Keratinocyte (primary cell): ENCODE results near the gene DHTKD1. TPM values are rescaled to one million over a fixed set of nuclear protein-coding genes. Genes with fewer than 3 reads are reported as not detected.

Experiments used
- DNase-seq: peaks from one replicate; pipeline ENCODE4 v3.0.0-alpha.2; 2011; ENCODE audit warnings: low read depth, missing footprints, low spot score
- FAIRE-seq: peaks from 2 replicates; lab custom pipeline; 2011; peaks lifted over from hg19 to GRCh38; lab: Jason Lieb, UNC
- H2AFZ ChIP-seq: 2 replicates; pipeline ENCODE4 v1.6.0; 2012; ENCODE audit warnings: low read length, control low read depth, inconsistent platforms; ENCODE audit not compliant: control insufficient read depth
- H3K27ac ChIP-seq: 2 replicates; pipeline ENCODE4 v1.5.1; 2011; ENCODE audit warnings: low read length; ENCODE audit not compliant: control insufficient read depth, insufficient read depth
- H3K27me3 ChIP-seq: 3 replicates; pipeline ENCODE4 v1.6.0; 2011; ENCODE audit warnings: low read length; ENCODE audit not compliant: control insufficient read depth, insufficient read depth; ENCODE audit errors: extremely low read depth
- H3K36me3 ChIP-seq, 2 experiments: 2 replicates in 1 of 2; 3 replicates in 1 of 2; pipeline ENCODE4 v1.5.1; 2011; ENCODE audit warnings: low read length in 2 of 2, mild to moderate bottlenecking in 1 of 2; ENCODE audit not compliant: control insufficient read depth in 2 of 2, insufficient read depth in 2 of 2; ENCODE audit errors: extremely low read depth in 1 of 2
- H3K4me1 ChIP-seq: 3 replicates; pipeline ENCODE4 v1.5.1; 2011; ENCODE audit warnings: low read length; ENCODE audit not compliant: control insufficient read depth, insufficient read depth; ENCODE audit errors: extremely low read depth
- H3K4me2 ChIP-seq: 3 replicates; pipeline ENCODE4 v1.6.0; 2011; ENCODE audit warnings: low read depth, low read length; ENCODE audit not compliant: control insufficient read depth, insufficient read depth; ENCODE audit errors: extremely low read depth
- H3K4me3 ChIP-seq, 3 experiments: fragments of 200-600 bp in 1 of 3; sonication (generic) in 1 of 3; 2 replicates in 2 of 3; 3 replicates in 1 of 3; pipeline ENCODE4 v1.5.1; 2011 to 2016; ENCODE audit warnings: low read length in 3 of 3, mild to moderate bottlenecking in 3 of 3, control low read depth in 2 of 3, inconsistent platforms in 1 of 3, low read depth in 1 of 3, mixed read lengths in 1 of 3, mixed run types in 1 of 3, moderate library complexity in 1 of 3; ENCODE audit not compliant: control insufficient read depth in 2 of 3, insufficient read depth in 2 of 3; ENCODE audit errors: extremely low read depth in 1 of 3
- H3K79me2 ChIP-seq: 2 replicates; pipeline ENCODE4 v1.6.0; 2012; ENCODE audit warnings: low read length; ENCODE audit not compliant: control insufficient read depth, insufficient read depth
- H3K9ac ChIP-seq: 3 replicates; pipeline ENCODE4 v1.6.0; 2011; ENCODE audit warnings: low read length; ENCODE audit not compliant: control insufficient read depth, insufficient read depth; ENCODE audit errors: extremely low read depth
- H3K9me1 ChIP-seq: 3 replicates; pipeline ENCODE4 v1.6.0; 2011; ENCODE audit warnings: low read length; ENCODE audit not compliant: control insufficient read depth, insufficient read depth; ENCODE audit errors: extremely low read depth
- H3K9me3 ChIP-seq: 2 replicates; pipeline ENCODE4 v1.5.1; 2012; ENCODE audit warnings: low read depth, low read length; ENCODE audit not compliant: control insufficient read depth
- H4K20me1 ChIP-seq: 3 replicates; pipeline ENCODE4 v1.6.0; 2011; ENCODE audit warnings: low read length; ENCODE audit not compliant: control insufficient read depth, insufficient read depth; ENCODE audit errors: extremely low read depth
- EZH2 ChIP-seq: IDR thresholded peaks from one replicate; pipeline ENCODE4 v1.6.1; 2012; ENCODE audit warnings: inconsistent platforms, mild to moderate bottlenecking, low read length, moderate library complexity
- dilution Hi-C: fragments of 300-500 bp; cut with MboI; formaldehyde crosslinking; loops from one replicate; pipeline ENCODE4 v1.7.0; 2020; ENCODE audit warnings: low sequenced_read_pairs; ENCODE audit not compliant: extremely low pct_ligation_motif_present
- polyA plus RNA-seq, 5 experiments: library from polyadenylated mRNA; depleted of rRNA in 3 of 5; stranded (reverse) in 3 of 5; stranded (forward) in 1 of 5; unstranded in 1 of 5; fragments of >200 nt; gene quantifications; 1 replicate in 1 of 5; 2 replicates in 3 of 5; 3 replicates in 1 of 5; pipeline versions ENCODE4 v1.2.1 to v1.2.3, GENCODE V29; 2011 to 2012; ENCODE audit warnings: missing spikeins in 2 of 5, low read depth in 1 of 5, low replicate concordance in 1 of 5
- TF ChIP-seq, protein P1 (sequence below), 3 experiments: IDR thresholded peaks in 1 of 3; conservative IDR thresholded peaks in 1 of 3; optimal IDR thresholded peaks in 1 of 3; 2 replicates in 2 of 3; 3 replicates in 1 of 3; pipeline versions ENCODE3 to v1.5.1; 2011; ENCODE audit warnings: low read length in 3 of 3, mild to moderate bottlenecking in 3 of 3, moderate library complexity in 2 of 3, control low read depth in 1 of 3, inconsistent platforms in 1 of 3; ENCODE audit not compliant: insufficient read depth in 2 of 3; ENCODE audit errors: extremely low read depth in 1 of 3

DHTKD1 gene
- polyA plus RNA-seq, 1 donor (not counting 4 experiments of a cell fraction or from before 2014, with no cell fraction given): 12.8 TPM

- TF ChIP-seq EZH2: no peak
- TF ChIP-seq, protein P1, sequence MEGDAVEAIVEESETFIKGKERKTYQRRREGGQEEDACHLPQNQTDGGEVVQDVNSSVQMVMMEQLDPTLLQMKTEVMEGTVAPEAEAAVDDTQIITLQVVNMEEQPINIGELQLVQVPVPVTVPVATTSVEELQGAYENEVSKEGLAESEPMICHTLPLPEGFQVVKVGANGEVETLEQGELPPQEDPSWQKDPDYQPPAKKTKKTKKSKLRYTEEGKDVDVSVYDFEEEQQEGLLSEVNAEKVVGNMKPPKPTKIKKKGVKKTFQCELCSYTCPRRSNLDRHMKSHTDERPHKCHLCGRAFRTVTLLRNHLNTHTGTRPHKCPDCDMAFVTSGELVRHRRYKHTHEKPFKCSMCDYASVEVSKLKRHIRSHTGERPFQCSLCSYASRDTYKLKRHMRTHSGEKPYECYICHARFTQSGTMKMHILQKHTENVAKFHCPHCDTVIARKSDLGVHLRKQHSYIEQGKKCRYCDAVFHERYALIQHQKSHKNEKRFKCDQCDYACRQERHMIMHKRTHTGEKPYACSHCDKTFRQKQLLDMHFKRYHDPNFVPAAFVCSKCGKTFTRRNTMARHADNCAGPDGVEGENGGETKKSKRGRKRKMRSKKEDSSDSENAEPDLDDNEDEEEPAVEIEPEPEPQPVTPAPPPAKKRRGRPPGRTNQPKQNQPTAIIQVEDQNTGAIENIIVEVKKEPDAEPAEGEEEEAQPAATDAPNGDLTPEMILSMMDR (optimal IDR thresholded peaks at IDR 0.05 in 1 of 3, IDR thresholded peaks at IDR 0.05 in 1 of 3, conservative IDR thresholded peaks at IDR 0.05 in 1 of 3; ENCODE audit: extremely low read depth in 1 of 3, insufficient read depth in 2 of 3, low read length in 3 of 3): no peak
- no peak for DNase-seq
- H3K4me2 ChIP-seq: no peak overlapping the region
- no peaks in the 10 kb centered on the region for H4K20me1 ChIP-seq
- no peak overlapping the region for H2AFZ ChIP-seq
- H3K36me3 ChIP-seq: no peaks in the 10 kb centered on the region
- no peak overlapping the region for H3K27ac ChIP-seq
- peaks cover 5% of the 10 kb centered on the region for H3K4me1 ChIP-seq
- no peaks in the 10 kb centered on the region for H3K9me3 ChIP-seq
- no peaks in the 10 kb centered on the region for H3K79me2 ChIP-seq
- H3K4me3 ChIP-seq: no peak overlapping the region
- H3K9me1 ChIP-seq: no peaks in the 10 kb centered on the region
- dilution Hi-C loops: no loop called here
- no peaks in the 10 kb centered on the region for H3K27me3 ChIP-seq
- H3K9ac ChIP-seq: no peak overlapping the region
- FAIRE-seq: no peak
Observed at GRCh38 chr10:12050528-12050927, 18.2 kb upstream of the DHTKD1 start.

GRCh38 chr10:12051241-12051640 is 17.5 kb upstream of the DHTKD1 start:
- no peaks in the 10 kb centered on the region for H3K9me3 ChIP-seq
- no peak overlapping the region for H3K9ac ChIP-seq
- no peak overlapping the region for H3K27ac ChIP-seq
- no peak overlapping the region for H2AFZ ChIP-seq
- H3K79me2 ChIP-seq: no peaks in the 10 kb centered on the region
- no peaks in the 10 kb centered on the region for H3K27me3 ChIP-seq
- TF ChIP-seq EZH2: no peak
- TF ChIP-seq, protein P1 (optimal IDR thresholded peaks at IDR 0.05 in 1 of 3, IDR thresholded peaks at IDR 0.05 in 1 of 3, conservative IDR thresholded peaks at IDR 0.05 in 1 of 3; ENCODE audit: extremely low read depth in 1 of 3, insufficient read depth in 2 of 3, low read length in 3 of 3): no peak
- no peak overlapping the region for H3K4me2 ChIP-seq
- no peak overlapping the region for H3K4me3 ChIP-seq
- H3K4me1 ChIP-seq: peaks cover 5% of the 10 kb centered on the region
- H3K36me3 ChIP-seq: no peaks in the 10 kb centered on the region
- FAIRE-seq (no peak), DNase-seq (no peak)
- H3K9me1 ChIP-seq: no peaks in the 10 kb centered on the region
- dilution Hi-C loops: no loop called here
- H4K20me1 ChIP-seq: no peaks in the 10 kb centered on the region
